OCI-LY3 (cell line): Measurements from ENCODE around the gene RELCH.

Source experiments
- H2AFZ ChIP-seq: fragments of 200-600, 300-600 bp; shearing (Covaris generic); 2 replicates; pipeline ENCODE4 v1.6.0; 2014; ENCODE audit warnings: antibody characterized with exemption, low read depth, low read length
- H3K27ac ChIP-seq: fragments of 200-600, 300-600 bp; sonication (generic); 2 replicates; pipeline ENCODE4 v1.5.1; 2014; ENCODE audit warnings: mild to moderate bottlenecking, low read length, moderate library complexity, mixed read lengths
- H3K27me3 ChIP-seq: fragments of 200-600, 300-600 bp; sonication (generic); 2 replicates; pipeline ENCODE4 v1.6.1; 2014; ENCODE audit warnings: low read depth, low read length, mixed read lengths
- H3K36me3 ChIP-seq: fragments of 200-600, 300-600 bp; sonication (generic); replicated peaks from 2 replicates; pipeline ENCODE3; 2014; ENCODE audit warnings: low read depth, low read length, mixed read lengths
- H3K4me1 ChIP-seq: fragments of 300-600, 200-600 bp; sonication (generic); 2 replicates; pipeline ENCODE4 v1.6.1; 2014; ENCODE audit warnings: low read length, mixed read lengths
- H3K4me2 ChIP-seq: fragments of 200-600, 300-600 bp; sonication (generic); 2 replicates; pipeline ENCODE4 v1.6.1; 2014; ENCODE audit warnings: low read length, mixed read lengths
- H3K4me3 ChIP-seq: fragments of 300-600, 200-600 bp; sonication (generic); 2 replicates; pipeline ENCODE4 v1.5.1; 2014; ENCODE audit warnings: antibody characterized with exemption, mild to moderate bottlenecking, low read length, moderate library complexity
- H3K79me2 ChIP-seq: fragments of 300-600, 200-600 bp; shearing (Covaris generic); 2 replicates; pipeline ENCODE4 v1.6.1; 2014; ENCODE audit warnings: mild to moderate bottlenecking, low read length, mixed read lengths
- H3K9ac ChIP-seq: fragments of 300-600, 200-600 bp; shearing (Covaris generic); 2 replicates; pipeline ENCODE4 v1.6.0; 2014; ENCODE audit warnings: mild to moderate bottlenecking, low read length, moderate library complexity
- H3K9me3 ChIP-seq: fragments of 200-600, 300-600 bp; shearing (Covaris generic); 2 replicates; pipeline ENCODE4 v1.6.1; 2014; ENCODE audit warnings: low read length, mixed read lengths; ENCODE audit not compliant: insufficient read depth
- H4K20me1 ChIP-seq: fragments of 200-600, 300-600 bp; sonication (generic); 2 replicates; pipeline ENCODE4 v1.6.1; 2016; ENCODE audit warnings: low read length, mixed read lengths; ENCODE audit not compliant: insufficient read depth
- CTCF ChIP-seq: fragments of 200-600, 300-600 bp; sonication (generic); IDR thresholded peaks from 2 replicates; pipeline ENCODE4 v1.5.1; 2014; ENCODE audit warnings: antibody characterized with exemption, low read length, low read depth
- EZH2phosphoT487 ChIP-seq: fragments of 200-600 bp; shearing (Covaris generic); IDR thresholded peaks from 2 replicates; pipeline ENCODE4 v1.6.1; 2018; ENCODE audit warnings: antibody characterized with exemption, mixed run types, low read depth

The RELCH gene

GRCh38 chr18:62300359-62300963 is 113.4 kb downstream of the RELCH start:
- Histone ChIP-seq H4K20me1 (peaks cover 4% of the 10 kb centered on the region; the same call in 1 of the 2 replicates), H3K4me3 (no peak overlapping the region), H3K27me3 (no peaks in the 10 kb centered on the region), H3K9me3 (no peaks in the 10 kb centered on the region), H3K4me2 (no peak overlapping the region), H3K79me2 (no peaks in the 10 kb centered on the region), H2AFZ (no peak overlapping the region), H3K36me3 (peaks cover 29% of the 10 kb centered on the region), H3K9ac (no peak overlapping the region), H3K4me1 (peaks cover 14% of the 10 kb centered on the region), H3K27ac (no peak overlapping the region)
- TF ChIP-seq EZH2phosphoT487 (no peak), CTCF (no peak)

GRCh38 chr18:62301322-62301721 is 114.3 kb downstream of the RELCH start:
- Histone ChIP-seq H3K9me3 (no peaks in the 10 kb centered on the region), H3K36me3 (peaks cover 29% of the 10 kb centered on the region), H2AFZ (no peak overlapping the region)

GRCh38 chr18:62312851-62313250 is 125.8 kb downstream of the RELCH start:
- H3K4me1 ChIP-seq = peaks cover 9% of the 10 kb centered on the region
- H4K20me1 ChIP-seq = no peaks in the 10 kb centered on the region
- no peaks in the 10 kb centered on the region for H3K79me2 ChIP-seq
- H3K9me3 ChIP-seq = no peaks in the 10 kb centered on the region
- no peak overlapping the region for H3K9ac ChIP-seq
- no peaks in the 10 kb centered on the region for H3K27me3 ChIP-seq
- H3K4me3 ChIP-seq = no peak overlapping the region
- H3K4me2 ChIP-seq = no peak overlapping the region
- TF ChIP-seq EZH2phosphoT487 = no peak
- TF ChIP-seq CTCF = no peak
- no peak overlapping the region for H3K27ac ChIP-seq
- no peak overlapping the region for H2AFZ ChIP-seq
- H3K36me3 ChIP-seq = peaks cover 9% of the 10 kb centered on the region

More at GRCh38 chr18:62301322-62301721, 114.3 kb downstream of the RELCH start:
- no peak for TF ChIP-seq EZH2phosphoT487
- TF ChIP-seq CTCF = no peak
- H3K4me2 ChIP-seq = no peak overlapping the region
- no peak overlapping the region for H3K9ac ChIP-seq
- H4K20me1 ChIP-seq = peaks cover 4% of the 10 kb centered on the region; the same call in 1 of the 2 replicates
- peaks cover 8% of the 10 kb centered on the region for H3K4me1 ChIP-seq
- no peaks in the 10 kb centered on the region for H3K27me3 ChIP-seq
- H3K27ac ChIP-seq = no peak overlapping the region
- no peak overlapping the region for H3K4me3 ChIP-seq
- no peaks in the 10 kb centered on the region for H3K79me2 ChIP-seq

GRCh38 chr18:62318228-62319180 is 131.4 kb downstream of the RELCH start:
- H3K27ac ChIP-seq = no peak overlapping the region
- peaks cover 26% of the 10 kb centered on the region for H3K27me3 ChIP-seq
- no peak overlapping the region for H3K4me2 ChIP-seq
- H2AFZ ChIP-seq = no peak overlapping the region
- no peaks in the 10 kb centered on the region for H3K36me3 ChIP-seq
- peaks cover 11% of the 10 kb centered on the region for H3K4me1 ChIP-seq
- TF ChIP-seq CTCF = no peak
- no peak for TF ChIP-seq EZH2phosphoT487
- no peaks in the 10 kb centered on the region for H4K20me1 ChIP-seq
- H3K4me3 ChIP-seq = no peak overlapping the region
- no peak overlapping the region for H3K9ac ChIP-seq
- no peaks in the 10 kb centered on the region for H3K9me3 ChIP-seq
- H3K79me2 ChIP-seq = no peaks in the 10 kb centered on the region
